Heart left ventricle (tissue), 13 donors: ENCODE results near the gene COL24A1.

Experiments
- CTCF ChIP-seq, 12 donors: fragments of 200-600 bp; sonication (generic) in 4 of 12; IDR thresholded peaks; one replicate each; pipeline versions ENCODE4 v1.5.0 to v1.8.0; 2018 to 2022; ENCODE audit warnings: antibody characterized with exemption in 12 of 12, mild to moderate bottlenecking in 5 of 12
- POLR2A ChIP-seq, 2 donors: fragments of 450-650 bp; IDR thresholded peaks; one replicate each; pipeline ENCODE4 v1.6.1; 2017; ENCODE audit warnings: antibody characterized with exemption in 2 of 2, mild to moderate bottlenecking in 2 of 2, moderate library complexity in 2 of 2
- donor health status: ischemic (EF 13 %, LVEDD 7.1; RV severe dilation, severe dysfunction).
- donor health status: DM: no; HTN: yes; CAD: no.
- donor health status: DM: no; HTN: no; CAD: no.
- donor health status: ischemic (EF 25% LVEDD 6.9; RV normal size, moderate dysfunction).
- donor health status: ischemic (EF 25% LVEDD 5.7; RV mildly dilated, moderate dysfunction).
- donor health status: ischemic (EF 35%, LVEDD 5.7; RV mildly dilated, moderate dysfunction).
- donor health status: nonischemic (EF 11% LVEDD 7.7; RV severe dilation, severe dysfunction).
- donor health status: DM: yes; HTN: yes; CAD: no.
- donor health status: PGD.
- donor health status: ischemic (EF 29% LVEDD 5.4; RV normal size, mild dysfunction).
- donor health status: nonischemic (EF 23%, LVEDD 6.1; RV moderate dilation, normal function).

GRCh38 chr1:86197206-86197855 is 40.8 kb upstream of the COL24A1 start:
- no peak for TF ChIP-seq CTCF (IDR thresholded peaks at IDR 0.05)
- TF ChIP-seq POLR2A (IDR thresholded peaks at IDR 0.05): no peak
